HepG2 (cell line): ENCODE data around the gene MLH1. TPM values are rescaled to one million over a fixed set of nuclear protein-coding genes. Genes with fewer than 3 reads are reported as not detected.

Experiments used
- ATRX ChIP-seq: sonication (generic); formaldehyde crosslinking; IDR thresholded peaks from 2 replicates; pipeline ENCODE4 v1.4.0; 2020; ENCODE audit warnings: missing genetic modification reagents, borderline replicate concordance
- DNMT3B ChIP-seq: conservative IDR thresholded peaks from 2 replicates; pipeline ENCODE4 v1.6.1; 2016; ENCODE audit warnings: missing biosample characterization, control low read depth
- EED ChIP-seq: sonication (generic); formaldehyde crosslinking; IDR thresholded peaks from 2 replicates; pipeline ENCODE4 v1.5.0; 2020; ENCODE audit warnings: mild to moderate bottlenecking, missing genetic modification reagents
- HDAC2 ChIP-seq: sonication (generic); formaldehyde crosslinking; IDR thresholded peaks from 2 replicates; pipeline ENCODE4 v1.4.0; 2020; ENCODE audit warnings: missing genetic modification reagents
- HNF4A ChIP-seq: sonication (generic); formaldehyde crosslinking; IDR thresholded peaks from 2 replicates; pipeline ENCODE4 v1.4.0; 2020; ENCODE audit warnings: missing genetic modification reagents
- KAT7 ChIP-seq: IDR thresholded peaks from 2 replicates; pipeline ENCODE4 v1.6.1; 2018; ENCODE audit warnings: borderline replicate concordance, missing compliant biosample characterization
- MEF2D ChIP-seq: sonication (generic); formaldehyde crosslinking; IDR thresholded peaks from 2 replicates; pipeline ENCODE4 v1.5.1; 2020; ENCODE audit warnings: mild to moderate bottlenecking, missing genetic modification reagents
- NFATC3 ChIP-seq: sonication (generic); formaldehyde crosslinking; IDR thresholded peaks from 2 replicates; pipeline ENCODE4 v1.5.1; 2020; ENCODE audit warnings: mild to moderate bottlenecking, missing genetic modification reagents
- PHB2 ChIP-seq: fragments of 450-650 bp; IDR thresholded peaks from 2 replicates; pipeline ENCODE4 v1.6.1; 2018; ENCODE audit not compliant: partially characterized antibody
- SYNCRIP ChIP-seq: fragments of 200-400 bp; formaldehyde crosslinking; IDR thresholded peaks from 2 replicates; pipeline ENCODE4 v1.6.1; 2018; ENCODE audit warnings: mild to moderate bottlenecking, low read depth, low read length; ENCODE audit not compliant: insufficient read depth
- XRCC5 ChIP-seq: fragments of 200-400 bp; formaldehyde crosslinking; optimal IDR thresholded peaks from 2 replicates; pipeline ENCODE3; 2017; ENCODE audit warnings: mild to moderate bottlenecking, low read length
- ZNF101 ChIP-seq: sonication (generic); formaldehyde crosslinking; IDR thresholded peaks from 2 replicates; pipeline ENCODE4 v1.4.0; 2020; ENCODE audit warnings: mild to moderate bottlenecking, low read depth, missing genetic modification reagents, borderline replicate concordance
- ZNF224 ChIP-seq: sonication (generic); formaldehyde crosslinking; IDR thresholded peaks from 2 replicates; pipeline ENCODE4 v1.5.0; 2020; ENCODE audit warnings: mild to moderate bottlenecking, missing genetic modification reagents
- ZNF326 ChIP-seq: sonication (generic); formaldehyde crosslinking; IDR thresholded peaks from 2 replicates; pipeline ENCODE4 v1.4.0; 2020; ENCODE audit warnings: missing genetic modification reagents, borderline replicate concordance
- ZNF354B ChIP-seq: sonication (generic); formaldehyde crosslinking; IDR thresholded peaks from 2 replicates; pipeline ENCODE4 v1.8.0; 2022; ENCODE audit warnings: mild to moderate bottlenecking, missing genetic modification reagents
- ZNF772 ChIP-seq: sonication (generic); formaldehyde crosslinking; IDR thresholded peaks from 2 replicates; pipeline ENCODE4 v1.5.0; 2020; ENCODE audit warnings: mild to moderate bottlenecking, missing genetic modification reagents
- ZNF790 ChIP-seq: sonication (generic); formaldehyde crosslinking; IDR thresholded peaks from 2 replicates; pipeline ENCODE4 v1.8.0; 2022; ENCODE audit warnings: missing genetic modification reagents, mild to moderate bottlenecking, borderline replicate concordance
- polyA plus RNA-seq, 8 experiments: library from polyadenylated mRNA; depleted of rRNA in 3 of 8; stranded (reverse) in 7 of 8; unstranded in 1 of 8; fragments of >200 nt; fragmentation: Illumina TruSeq in 4 of 8; extraction: Trizol in 4 of 8; gene quantifications; 2 replicates each; pipeline versions ENCODE4 v1.2.1 to v1.2.3, GENCODE V29; 2011 to 2016; ENCODE audit warnings: low read depth in 4 of 8, missing spikeins in 1 of 8, mixed read lengths in 1 of 8; ENCODE audit not compliant: insufficient read depth in 1 of 8
- total RNA-seq, 5 experiments: library from RNA; depleted of rRNA; stranded (reverse); fragments of >200 nt; fragmentation: Illumina TruSeq; extraction: Trizol; gene quantifications; 2 replicates each; pipeline ENCODE4 v1.2.3, GENCODE V29; 2016; ENCODE audit warnings: low read depth in 1 of 5
- TF ChIP-seq, protein P1 (sequence below): sonication (generic); formaldehyde crosslinking; IDR thresholded peaks from 2 replicates; pipeline ENCODE4 v1.4.0; 2020; ENCODE audit warnings: low read depth, mild to moderate bottlenecking, missing genetic modification reagents
- TF ChIP-seq, protein P2 (sequence below), 2 experiments: sonication (generic) in 1 of 2; formaldehyde crosslinking in 1 of 2; IDR thresholded peaks; 2 replicates each; pipeline versions ENCODE4 v1.6.1 to v1.9.0; 2014 to 2022; ENCODE audit warnings: antibody characterized with exemption in 1 of 2, borderline replicate concordance in 1 of 2, inconsistent platforms in 1 of 2, low read depth in 1 of 2, missing genetic modification reagents in 1 of 2
- TF ChIP-seq, protein P3 (sequence below): sonication (generic); formaldehyde crosslinking; IDR thresholded peaks from 2 replicates; pipeline ENCODE4 v1.9.0; 2021; ENCODE audit warnings: missing genetic modification reagents, borderline replicate concordance

The MLH1 gene
- total and polyA plus RNA-seq, 2 of the 13 experiments (the other 11 are each of a cell fraction or from before 2014, with no cell fraction given) = 29.5 to 70.8 TPM

DNA sequence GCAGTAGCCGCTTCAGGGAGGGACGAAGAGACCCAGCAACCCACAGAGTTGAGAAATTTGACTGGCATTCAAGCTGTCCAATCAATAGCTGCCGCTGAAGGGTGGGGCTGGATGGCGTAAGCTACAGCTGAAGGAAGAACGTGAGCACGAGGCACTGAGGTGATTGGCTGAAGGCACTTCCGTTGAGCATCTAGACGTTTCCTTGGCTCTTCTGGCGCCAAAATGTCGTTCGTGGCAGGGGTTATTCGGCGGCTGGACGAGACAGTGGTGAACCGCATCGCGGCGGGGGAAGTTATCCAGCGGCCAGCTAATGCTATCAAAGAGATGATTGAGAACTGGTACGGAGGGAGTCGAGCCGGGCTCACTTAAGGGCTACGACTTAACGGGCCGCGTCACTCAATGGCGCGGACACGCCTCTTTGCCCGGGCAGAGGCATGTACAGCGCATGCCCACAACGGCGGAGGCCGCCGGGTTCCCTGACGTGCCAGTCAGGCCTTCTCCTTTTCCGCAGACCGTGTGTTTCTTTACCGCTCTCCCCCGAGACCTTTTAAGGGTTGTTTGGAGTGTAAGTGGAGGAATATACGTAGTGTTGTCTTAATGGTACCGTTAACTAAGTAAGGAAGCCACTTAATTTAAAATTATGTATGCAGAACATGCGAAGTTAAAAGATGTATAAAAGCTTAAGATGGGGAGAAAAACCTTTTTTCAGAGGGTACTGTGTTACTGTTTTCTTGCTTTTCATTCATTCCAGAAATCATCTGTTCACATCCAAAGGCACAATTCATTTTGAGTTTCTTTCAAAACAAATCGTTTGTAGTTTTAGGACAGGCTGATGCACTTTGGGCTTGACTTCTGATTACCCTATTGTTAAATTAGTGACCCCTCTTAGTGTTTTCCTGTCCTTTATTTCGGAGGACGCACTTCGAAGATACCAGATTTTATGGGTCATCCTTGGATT, at the start of gene MLH1 (continued):
- TF ChIP-seq KAT7 = no peak
- no peak for TF ChIP-seq HNF4A (CRISPR knock-in tag)
- no peak for TF ChIP-seq ZNF790
- TF ChIP-seq XRCC5 = no peak
- TF ChIP-seq ZNF326 = no peak
- TF ChIP-seq, protein P1, sequence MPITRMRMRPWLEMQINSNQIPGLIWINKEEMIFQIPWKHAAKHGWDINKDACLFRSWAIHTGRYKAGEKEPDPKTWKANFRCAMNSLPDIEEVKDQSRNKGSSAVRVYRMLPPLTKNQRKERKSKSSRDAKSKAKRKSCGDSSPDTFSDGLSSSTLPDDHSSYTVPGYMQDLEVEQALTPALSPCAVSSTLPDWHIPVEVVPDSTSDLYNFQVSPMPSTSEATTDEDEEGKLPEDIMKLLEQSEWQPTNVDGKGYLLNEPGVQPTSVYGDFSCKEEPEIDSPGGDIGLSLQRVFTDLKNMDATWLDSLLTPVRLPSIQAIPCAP (CRISPR knock-in tag) = no peak
- no peak for TF ChIP-seq NFATC3 (CRISPR knock-in tag)
- no peak for TF ChIP-seq ZNF772
- no peak; the same call in 1 of the 2 replicates for TF ChIP-seq ZNF224 (CRISPR knock-in tag)
- no peak for TF ChIP-seq SYNCRIP
- no peak for TF ChIP-seq ZNF354B
- no peak for TF ChIP-seq PHB2
- TF ChIP-seq, protein P2, sequence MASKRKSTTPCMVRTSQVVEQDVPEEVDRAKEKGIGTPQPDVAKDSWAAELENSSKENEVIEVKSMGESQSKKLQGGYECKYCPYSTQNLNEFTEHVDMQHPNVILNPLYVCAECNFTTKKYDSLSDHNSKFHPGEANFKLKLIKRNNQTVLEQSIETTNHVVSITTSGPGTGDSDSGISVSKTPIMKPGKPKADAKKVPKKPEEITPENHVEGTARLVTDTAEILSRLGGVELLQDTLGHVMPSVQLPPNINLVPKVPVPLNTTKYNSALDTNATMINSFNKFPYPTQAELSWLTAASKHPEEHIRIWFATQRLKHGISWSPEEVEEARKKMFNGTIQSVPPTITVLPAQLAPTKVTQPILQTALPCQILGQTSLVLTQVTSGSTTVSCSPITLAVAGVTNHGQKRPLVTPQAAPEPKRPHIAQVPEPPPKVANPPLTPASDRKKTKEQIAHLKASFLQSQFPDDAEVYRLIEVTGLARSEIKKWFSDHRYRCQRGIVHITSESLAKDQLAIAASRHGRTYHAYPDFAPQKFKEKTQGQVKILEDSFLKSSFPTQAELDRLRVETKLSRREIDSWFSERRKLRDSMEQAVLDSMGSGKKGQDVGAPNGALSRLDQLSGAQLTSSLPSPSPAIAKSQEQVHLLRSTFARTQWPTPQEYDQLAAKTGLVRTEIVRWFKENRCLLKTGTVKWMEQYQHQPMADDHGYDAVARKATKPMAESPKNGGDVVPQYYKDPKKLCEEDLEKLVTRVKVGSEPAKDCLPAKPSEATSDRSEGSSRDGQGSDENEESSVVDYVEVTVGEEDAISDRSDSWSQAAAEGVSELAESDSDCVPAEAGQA (IDR thresholded peaks at IDR 0.05; ENCODE audit: low read depth) = peak; percentile 89
- TF ChIP-seq, protein P2 (CRISPR knock-in tag; IDR thresholded peaks at IDR 0.05; ENCODE audit: borderline replicate concordance) = no peak
- TF ChIP-seq ATRX (CRISPR knock-in tag) = no peak
- TF ChIP-seq MEF2D = peak; percentile 12; the same call in 1 of the 2 replicates
- TF ChIP-seq, protein P3, sequence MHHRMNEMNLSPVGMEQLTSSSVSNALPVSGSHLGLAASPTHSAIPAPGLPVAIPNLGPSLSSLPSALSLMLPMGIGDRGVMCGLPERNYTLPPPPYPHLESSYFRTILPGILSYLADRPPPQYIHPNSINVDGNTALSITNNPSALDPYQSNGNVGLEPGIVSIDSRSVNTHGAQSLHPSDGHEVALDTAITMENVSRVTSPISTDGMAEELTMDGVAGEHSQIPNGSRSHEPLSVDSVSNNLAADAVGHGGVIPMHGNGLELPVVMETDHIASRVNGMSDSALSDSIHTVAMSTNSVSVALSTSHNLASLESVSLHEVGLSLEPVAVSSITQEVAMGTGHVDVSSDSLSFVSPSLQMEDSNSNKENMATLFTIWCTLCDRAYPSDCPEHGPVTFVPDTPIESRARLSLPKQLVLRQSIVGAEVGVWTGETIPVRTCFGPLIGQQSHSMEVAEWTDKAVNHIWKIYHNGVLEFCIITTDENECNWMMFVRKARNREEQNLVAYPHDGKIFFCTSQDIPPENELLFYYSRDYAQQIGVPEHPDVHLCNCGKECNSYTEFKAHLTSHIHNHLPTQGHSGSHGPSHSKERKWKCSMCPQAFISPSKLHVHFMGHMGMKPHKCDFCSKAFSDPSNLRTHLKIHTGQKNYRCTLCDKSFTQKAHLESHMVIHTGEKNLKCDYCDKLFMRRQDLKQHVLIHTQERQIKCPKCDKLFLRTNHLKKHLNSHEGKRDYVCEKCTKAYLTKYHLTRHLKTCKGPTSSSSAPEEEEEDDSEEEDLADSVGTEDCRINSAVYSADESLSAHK (CRISPR knock-in tag) = no peak
- TF ChIP-seq ZNF101 (CRISPR knock-in tag) = no peak
- TF ChIP-seq HDAC2 = no peak
- no peak; the same call in 1 of the 2 replicates for TF ChIP-seq EED (CRISPR knock-in tag)
- TF ChIP-seq DNMT3B (CRISPR knock-in tag) = no peak
